Stimulated activated CD4-positive, alpha-beta T cell treated with anti-CD3 and anti-CD28 coated beads, Interleukin-1b, Interleukin-23, amount 100 ng/mL, for 1 hour (primary cell): ENCODE results near the gene SPOCK1.

Experiments used
- DNase-seq, 2 donors: peaks; one replicate each; pipeline ENCODE4 v3.0.0-alpha.2; 2020; ENCODE audit warnings: low read depth in 2 of 2

Gene SPOCK1

GRCh38 chr5:137492331-137492730 is 6.8 kb downstream of the SPOCK1 start:
- DNase-seq, result no peak

DNA sequence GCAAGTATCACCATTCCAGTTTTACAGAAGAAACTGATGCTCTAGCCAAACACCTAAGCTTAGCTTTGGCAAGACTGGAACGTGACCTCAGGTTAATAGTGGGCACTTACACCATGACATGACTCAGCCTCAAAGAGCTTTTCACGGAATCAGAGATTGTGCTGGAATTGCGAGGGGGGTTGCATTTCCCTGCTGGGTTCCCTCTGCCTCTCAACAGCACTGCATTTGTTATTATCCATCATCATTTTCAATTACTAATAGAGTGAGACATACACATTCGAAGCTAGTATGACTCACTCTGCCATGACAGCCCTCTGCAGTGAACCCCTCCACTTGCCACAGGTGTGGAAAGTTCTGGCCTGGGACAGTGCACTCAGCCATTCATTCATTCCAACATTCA is 8.0 kb downstream of the SPOCK1 start:
- DNase-seq, result no peak

DNA sequence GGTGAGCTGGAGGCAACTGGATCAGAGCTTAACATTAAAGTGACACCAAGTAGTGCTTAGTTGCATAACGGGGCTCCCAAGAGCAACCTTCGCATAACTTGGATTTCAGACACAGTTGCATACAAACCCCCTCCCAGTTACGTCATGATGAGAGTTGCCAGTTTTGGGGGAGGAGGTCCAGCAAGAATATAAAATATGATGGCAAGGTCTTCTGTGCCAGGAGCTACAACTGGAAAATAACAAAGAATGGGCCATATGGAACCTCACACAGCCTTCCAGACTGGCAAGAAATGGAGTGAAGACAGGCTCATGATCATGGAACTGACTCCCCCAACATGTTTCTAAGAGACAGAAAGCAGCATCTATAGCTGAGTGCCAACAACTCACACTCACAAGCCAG is 8.5 kb downstream of the SPOCK1 start:
- no peak for DNase-seq

GRCh38 chr5:137488974-137489373 is 10.2 kb downstream of the SPOCK1 start:
- DNase-seq, result no peak

DNA sequence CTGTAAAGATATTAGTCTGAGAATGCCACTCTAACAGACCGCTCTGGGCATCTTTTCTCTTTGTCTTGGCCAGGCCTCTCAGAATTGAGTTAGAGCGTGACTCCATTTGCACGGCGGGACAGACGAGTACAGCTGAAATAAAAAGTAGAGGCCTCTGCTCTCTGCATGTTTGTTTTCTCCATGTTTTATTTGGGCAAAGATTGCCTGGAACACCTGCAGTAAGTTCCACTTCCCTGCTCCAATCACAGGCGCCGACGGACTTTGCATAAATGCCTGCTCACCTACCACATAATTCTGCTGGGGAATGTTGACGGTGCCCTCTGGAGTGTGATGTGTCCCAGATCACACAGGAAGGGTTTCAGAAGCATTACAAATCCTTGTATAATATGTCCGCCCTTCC is 10.6 kb downstream of the SPOCK1 start:
- no peak for DNase-seq

DNA sequence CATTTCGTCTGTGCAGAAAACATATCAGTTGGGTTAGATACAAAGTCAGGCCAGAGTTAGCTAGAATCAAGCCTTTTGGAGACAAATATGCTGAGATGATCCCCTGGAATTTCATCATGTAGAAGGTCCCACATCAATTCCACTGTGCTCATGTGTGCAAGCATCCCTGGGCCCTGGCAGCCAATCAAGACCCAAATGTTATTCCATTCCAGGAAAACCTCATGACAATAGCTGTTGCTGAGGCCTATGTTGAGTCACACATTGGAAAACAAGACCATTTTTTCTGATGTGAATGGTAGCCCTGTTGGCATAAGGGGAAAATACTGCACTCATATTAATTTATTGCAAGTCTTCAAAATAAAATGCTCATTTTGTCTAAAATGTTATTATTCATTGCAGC is 11.5 kb downstream of the SPOCK1 start:
- DNase-seq, result no peak

DNA sequence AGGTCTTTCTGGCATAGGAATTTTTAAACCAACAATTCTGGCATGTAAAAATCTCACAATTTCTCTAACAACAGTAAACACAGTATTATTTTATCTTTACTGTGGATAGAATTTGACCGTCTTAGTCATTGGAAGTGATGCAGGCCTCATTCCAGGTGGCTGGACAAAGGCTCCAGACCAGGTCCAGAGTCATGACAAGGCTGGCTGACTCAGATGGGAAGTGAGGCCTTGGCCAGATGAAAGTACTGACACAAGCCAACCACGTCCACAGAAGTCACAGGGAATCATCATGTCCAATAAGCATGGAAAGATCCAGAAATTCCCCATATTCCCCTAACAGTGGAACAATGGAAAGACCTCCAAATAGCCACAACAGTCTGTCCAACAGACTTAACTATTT is 12.4 kb downstream of the SPOCK1 start:
- no peak for DNase-seq

- DNase-seq, result no peak
These were observed 17.5 kb downstream of the SPOCK1 start for GRCh38 chr5:137481596-137481995.

GRCh38 chr5:137478043-137478442 is 21.1 kb downstream of the SPOCK1 start:
- DNase-seq, result no peak

DNA sequence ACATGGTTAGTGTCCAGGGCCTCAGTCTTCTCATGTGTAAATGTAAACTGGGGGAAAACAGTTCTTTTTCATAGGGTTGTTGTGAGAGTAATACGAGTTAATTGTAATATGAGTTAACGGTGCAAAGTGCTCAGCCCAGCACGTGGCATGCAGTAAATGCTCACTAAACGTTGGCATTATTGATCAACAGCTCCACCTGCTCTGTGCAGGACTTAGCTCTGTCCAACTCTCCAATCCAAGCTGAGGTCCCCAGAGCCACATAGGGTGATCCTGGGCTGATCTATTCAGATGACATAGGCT is 28.3 kb downstream of the SPOCK1 start:
- DNase-seq, result no peak

- no peak for DNase-seq
These were observed 28.8 kb downstream of the SPOCK1 start for GRCh38 chr5:137470111-137470920.

DNA sequence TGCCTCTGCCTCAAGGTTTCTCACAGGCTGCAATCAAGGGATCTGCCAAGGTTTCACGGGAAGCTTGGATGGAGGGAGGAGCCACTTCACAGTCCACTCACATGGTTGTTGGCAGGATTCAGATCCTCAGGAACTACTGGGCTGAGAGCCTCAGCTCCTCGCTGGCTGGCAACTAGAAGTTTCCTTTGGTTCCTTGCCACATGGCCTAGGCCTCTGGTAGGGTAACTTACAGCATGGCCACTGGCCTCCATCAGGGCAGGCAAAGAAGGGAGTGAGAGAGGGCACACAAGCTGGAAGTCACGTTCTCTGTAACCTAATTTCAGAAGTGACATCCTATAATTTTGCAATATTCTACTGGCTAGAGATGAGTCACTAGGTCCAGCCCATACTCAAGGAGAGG is 32.2 kb downstream of the SPOCK1 start:
- no peak for DNase-seq

- DNase-seq, result no peak
These were observed 33.2 kb downstream of the SPOCK1 start for GRCh38 chr5:137465930-137466329.

- DNase-seq, result no peak
These were observed 36.2 kb downstream of the SPOCK1 start for GRCh38 chr5:137462816-137463520.

- no peak for DNase-seq
These were observed 36.9 kb downstream of the SPOCK1 start for GRCh38 chr5:137462265-137462590.

DNA sequence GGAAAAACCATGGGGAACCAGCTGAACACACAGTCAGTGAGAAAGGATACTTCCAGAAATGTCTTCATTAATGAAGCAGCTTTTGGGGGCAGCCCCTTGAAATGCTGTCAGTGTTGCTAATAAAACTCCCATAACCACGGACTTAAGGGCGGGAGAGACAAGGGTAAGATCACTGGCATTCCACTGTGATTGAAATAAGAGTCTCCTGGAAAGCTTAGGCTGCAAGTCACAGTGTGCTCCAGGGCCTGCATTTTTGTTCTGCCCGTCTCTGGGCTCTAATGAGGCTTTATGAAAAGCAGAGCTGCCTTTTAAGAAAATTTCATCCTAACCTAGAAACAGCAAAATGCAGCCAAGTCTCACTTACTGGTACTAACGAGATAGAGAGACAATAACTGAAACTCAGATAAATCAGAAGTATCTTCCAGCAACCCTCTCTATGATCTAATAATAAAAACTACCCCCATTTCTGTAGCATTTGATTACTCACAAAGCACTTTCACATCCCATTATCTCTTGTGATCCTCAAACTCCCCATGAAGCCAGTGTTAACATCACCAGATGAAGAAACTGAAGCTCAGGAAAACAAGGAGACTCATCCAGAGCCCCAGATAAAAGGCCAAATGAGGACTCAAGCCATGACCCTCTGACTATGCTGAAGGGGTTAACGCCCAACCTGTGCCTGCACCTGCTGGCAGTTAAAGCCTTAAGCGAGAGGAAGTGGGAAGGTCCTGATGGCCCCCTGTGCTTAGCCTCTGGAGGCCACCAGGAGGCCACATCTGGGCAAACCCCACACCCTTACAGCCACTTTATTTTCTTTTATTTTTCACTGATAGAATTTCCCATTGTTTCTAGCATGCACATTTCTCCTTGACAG is 37.5 kb downstream of the SPOCK1 start:
- DNase-seq, result no peak

DNA sequence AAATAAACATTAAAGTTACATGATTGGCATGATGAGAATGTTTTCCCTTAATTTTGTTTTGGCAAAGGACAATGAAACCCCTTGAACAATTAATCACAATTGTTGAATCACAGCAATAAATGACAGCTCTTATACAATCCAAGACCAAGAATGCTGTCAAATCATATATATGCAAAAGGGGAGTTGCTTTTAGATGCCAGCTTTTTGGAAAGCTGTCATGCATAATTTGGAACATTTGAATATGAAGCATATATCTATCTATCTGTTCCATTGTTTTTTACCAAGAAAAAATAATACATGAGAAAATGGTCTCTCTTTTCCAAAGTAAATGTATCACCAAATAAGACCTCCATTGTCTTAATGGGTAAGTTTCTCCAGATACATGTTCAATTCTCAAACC is 44.5 kb downstream of the SPOCK1 start:
- DNase-seq, result no peak

- DNase-seq, result no peak
These were observed 45.5 kb downstream of the SPOCK1 start for GRCh38 chr5:137453483-137454080.

- DNase-seq, result no peak
These were observed 48.4 kb downstream of the SPOCK1 start for GRCh38 chr5:137450759-137451158.

GRCh38 chr5:137448868-137449267 is 50.3 kb downstream of the SPOCK1 start:
- DNase-seq, result no peak

DNA sequence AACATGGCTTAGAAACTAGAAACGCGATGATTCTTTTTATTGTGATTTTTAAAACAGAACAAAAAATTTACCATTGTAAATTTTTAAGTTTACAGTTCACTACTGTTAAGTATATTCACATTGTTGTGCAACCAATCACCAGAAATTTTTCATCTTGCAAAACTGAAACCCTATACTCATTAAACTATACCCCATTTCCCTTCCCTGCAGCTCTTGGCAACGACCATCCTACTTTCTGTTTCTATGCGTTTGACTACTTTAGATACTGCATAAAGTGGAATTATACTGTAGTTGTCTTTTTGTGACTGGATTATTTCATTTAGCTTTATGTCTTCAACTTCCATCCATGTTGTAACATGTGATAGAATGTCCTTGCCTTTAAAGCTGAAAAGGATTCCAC is 52.5 kb downstream of the SPOCK1 start:
- no peak for DNase-seq

- no peak for DNase-seq
These were observed 53.0 kb downstream of the SPOCK1 start for GRCh38 chr5:137446151-137446550.
